Measurements from ENCODE around the gene EVC2.

The EVC2 gene

DNA sequence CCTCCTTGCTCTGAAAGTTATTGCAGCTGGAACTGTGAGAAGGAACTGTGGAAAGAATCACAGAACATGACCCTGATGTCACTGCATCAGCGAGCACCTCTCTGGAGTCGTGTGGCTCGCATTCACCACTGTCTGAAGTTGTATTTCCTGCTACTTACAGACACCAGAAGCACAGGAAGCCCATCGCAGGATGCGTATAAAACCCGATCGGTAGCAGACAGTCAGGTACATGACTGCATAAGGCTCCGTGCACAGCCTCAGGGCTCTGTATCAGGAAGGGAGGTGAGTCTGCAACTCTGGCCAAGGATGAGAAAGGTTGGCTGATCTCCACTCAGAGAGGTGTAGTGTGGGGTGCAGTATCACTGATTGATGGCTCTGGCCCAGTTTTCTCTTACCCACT, 134.4 kb downstream of the EVC2 start:
- no peak for DNase-seq (ENCODE audit: low read depth)
- TF ChIP-seq, protein P1, sequence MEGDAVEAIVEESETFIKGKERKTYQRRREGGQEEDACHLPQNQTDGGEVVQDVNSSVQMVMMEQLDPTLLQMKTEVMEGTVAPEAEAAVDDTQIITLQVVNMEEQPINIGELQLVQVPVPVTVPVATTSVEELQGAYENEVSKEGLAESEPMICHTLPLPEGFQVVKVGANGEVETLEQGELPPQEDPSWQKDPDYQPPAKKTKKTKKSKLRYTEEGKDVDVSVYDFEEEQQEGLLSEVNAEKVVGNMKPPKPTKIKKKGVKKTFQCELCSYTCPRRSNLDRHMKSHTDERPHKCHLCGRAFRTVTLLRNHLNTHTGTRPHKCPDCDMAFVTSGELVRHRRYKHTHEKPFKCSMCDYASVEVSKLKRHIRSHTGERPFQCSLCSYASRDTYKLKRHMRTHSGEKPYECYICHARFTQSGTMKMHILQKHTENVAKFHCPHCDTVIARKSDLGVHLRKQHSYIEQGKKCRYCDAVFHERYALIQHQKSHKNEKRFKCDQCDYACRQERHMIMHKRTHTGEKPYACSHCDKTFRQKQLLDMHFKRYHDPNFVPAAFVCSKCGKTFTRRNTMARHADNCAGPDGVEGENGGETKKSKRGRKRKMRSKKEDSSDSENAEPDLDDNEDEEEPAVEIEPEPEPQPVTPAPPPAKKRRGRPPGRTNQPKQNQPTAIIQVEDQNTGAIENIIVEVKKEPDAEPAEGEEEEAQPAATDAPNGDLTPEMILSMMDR (IDR thresholded peaks at IDR 0.05; ENCODE audit: insufficient read depth, low read depth, low read length, missing control alignments): no peak
- no peak overlapping the region for H3K4me3 ChIP-seq (ENCODE audit: low read length)

DNA sequence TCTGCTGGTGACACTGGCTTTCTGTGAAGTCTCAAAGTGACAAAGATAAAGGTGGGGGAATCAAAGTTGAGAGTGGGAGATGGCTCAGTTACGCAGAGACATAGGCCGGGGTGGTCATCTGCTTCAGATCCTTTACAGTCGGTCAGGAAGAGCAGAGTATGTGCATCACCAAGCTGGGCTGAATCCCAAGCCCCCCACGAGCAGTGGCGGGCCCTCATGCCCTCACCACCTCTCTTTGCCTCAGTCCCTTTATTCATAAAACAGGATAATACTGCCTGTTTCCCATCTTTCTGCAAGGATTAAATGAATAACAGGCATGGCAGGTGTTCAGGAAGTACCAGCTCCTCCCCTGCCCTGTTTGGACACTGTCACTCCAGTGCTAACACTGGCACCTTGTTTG, 135.6 kb downstream of the EVC2 start:
- no peak for DNase-seq (ENCODE audit: low read depth)
- TF ChIP-seq, protein P1 (IDR thresholded peaks at IDR 0.05; ENCODE audit: insufficient read depth, low read depth, low read length, missing control alignments): no peak
- no peak overlapping the region for H3K4me3 ChIP-seq (ENCODE audit: low read length)

DNA sequence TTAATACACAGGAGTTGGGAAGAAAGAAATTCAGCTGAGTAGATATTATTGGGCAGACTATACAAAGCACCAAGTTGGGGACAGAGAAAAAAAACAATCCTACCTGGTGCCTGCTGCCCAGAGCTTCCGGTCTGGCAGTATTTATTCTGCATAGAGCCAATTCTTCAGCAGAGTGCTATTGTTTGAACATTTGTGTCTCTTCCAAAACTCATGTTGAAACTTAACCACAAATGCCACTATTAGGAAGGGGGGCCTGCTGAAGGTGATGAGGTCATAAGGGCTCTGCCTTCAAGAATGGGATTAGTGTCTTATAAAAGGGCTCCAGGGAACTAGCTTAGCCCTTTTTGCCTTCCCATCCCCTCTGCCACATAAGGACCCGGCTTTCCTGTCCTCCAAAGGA, 136.2 kb downstream of the EVC2 start:
- TF ChIP-seq, protein P1 (IDR thresholded peaks at IDR 0.05; ENCODE audit: insufficient read depth, low read depth, low read length, missing control alignments): no peak
- no peak for DNase-seq (ENCODE audit: low read depth)
- H3K4me3 ChIP-seq (ENCODE audit: low read length): no peak overlapping the region

DNA sequence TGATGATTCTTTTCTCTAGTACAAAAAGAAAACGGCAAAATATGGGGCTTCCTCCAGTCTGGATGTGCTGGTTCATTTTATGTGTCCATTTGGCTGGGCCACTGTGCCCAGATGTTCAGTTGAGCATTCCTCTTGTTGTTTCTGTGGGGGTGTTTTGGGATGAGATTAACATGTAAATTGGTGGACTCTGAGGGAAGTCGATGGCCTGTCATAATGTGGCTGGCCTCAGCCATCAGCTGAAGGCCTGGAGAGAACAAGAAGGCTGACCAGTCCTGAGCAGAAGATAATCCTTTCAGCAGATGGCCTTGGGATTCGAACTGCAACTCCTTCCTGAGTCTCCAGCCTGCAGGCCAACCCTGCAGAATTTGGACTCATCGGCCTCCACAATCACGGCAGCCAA, 136.7 kb downstream of the EVC2 start:
- DNase-seq (ENCODE audit: low read depth): no peak
- TF ChIP-seq, protein P1 (IDR thresholded peaks at IDR 0.05; ENCODE audit: insufficient read depth, low read depth, low read length, missing control alignments): no peak
- H3K4me3 ChIP-seq (ENCODE audit: low read length): no peak overlapping the region

DNA sequence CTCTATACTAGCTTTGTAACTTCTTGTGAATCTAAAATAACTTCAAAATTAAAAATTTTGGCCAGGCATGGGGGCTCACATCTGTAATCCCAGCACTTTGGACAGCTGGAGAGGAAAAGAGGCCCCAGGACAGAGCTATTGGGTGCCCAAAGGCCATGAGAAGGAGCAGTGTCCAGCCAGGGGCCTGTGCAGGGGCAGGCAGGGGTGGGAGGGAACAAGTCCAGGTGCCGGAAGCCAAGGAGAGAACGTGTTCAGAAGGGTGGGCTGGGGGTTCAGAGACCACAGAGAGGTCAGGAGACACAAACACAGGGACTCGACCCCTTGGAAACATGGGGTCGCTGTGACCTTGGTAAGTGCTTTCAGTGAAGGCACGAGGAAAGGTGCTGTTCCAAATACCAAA, 138.9 kb downstream of the EVC2 start:
- TF ChIP-seq, protein P1 (IDR thresholded peaks at IDR 0.05; ENCODE audit: insufficient read depth, low read depth, low read length, missing control alignments): no peak
- no peak for DNase-seq (ENCODE audit: low read depth)
- no peak overlapping the region for H3K4me3 ChIP-seq (ENCODE audit: low read length)

DNA sequence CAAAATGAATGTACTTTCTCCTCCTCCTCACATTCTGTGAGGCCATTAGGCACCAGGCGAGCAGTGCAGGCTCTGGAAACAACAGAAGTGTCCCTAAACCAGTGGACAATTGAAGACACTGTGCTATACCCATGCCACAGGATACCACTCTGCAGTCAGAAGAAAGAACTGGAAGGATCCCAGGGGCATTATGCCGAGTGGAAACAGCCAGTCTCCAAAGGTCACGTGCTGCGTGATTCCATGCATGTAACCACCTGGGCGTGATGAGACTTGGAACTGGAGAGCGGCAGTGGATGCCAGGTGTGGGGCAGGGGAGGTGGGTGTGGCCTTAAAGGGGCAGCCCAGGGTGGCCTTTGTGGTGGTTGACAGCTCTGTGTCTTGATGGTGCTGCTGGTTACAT, 139.4 kb downstream of the EVC2 start:
- peak; percentile 15 for DNase-seq (ENCODE audit: low read depth)
- TF ChIP-seq, protein P1 (IDR thresholded peaks at IDR 0.05; ENCODE audit: insufficient read depth, low read depth, low read length, missing control alignments): no peak
- no peak overlapping the region for H3K4me3 ChIP-seq (ENCODE audit: low read length)

DNA sequence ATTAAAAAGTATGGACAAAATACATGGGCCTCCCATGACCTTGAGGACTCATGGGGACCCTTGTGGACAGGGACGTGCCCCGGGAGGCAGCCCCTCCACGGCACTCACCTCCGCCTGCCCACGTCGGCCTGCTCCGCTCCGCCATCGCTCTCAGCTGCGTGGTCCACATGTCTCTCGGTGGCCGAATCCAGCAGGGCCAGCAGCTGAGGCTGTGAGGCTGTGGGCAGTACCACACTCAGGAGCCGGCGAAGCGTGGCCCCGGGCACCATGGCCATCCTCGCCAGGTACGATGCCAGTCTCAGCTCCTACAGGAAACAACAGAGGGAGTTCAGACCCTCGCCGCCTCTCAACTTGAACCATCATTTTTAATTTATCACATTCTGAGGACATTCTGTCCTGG, 140.0 kb downstream of the EVC2 start:
- TF ChIP-seq, protein P1 (IDR thresholded peaks at IDR 0.05; ENCODE audit: insufficient read depth, low read depth, low read length, missing control alignments): no peak
- no peak overlapping the region for H3K4me3 ChIP-seq (ENCODE audit: low read length)
- DNase-seq (ENCODE audit: low read depth): no peak

Measured in epithelial cell of esophagus (primary cell).